HEK293T (cell line): ENCODE data around the gene RGL1.

Experiments used
- CTCF ChIA-PET: fragments of 350-600 bp; formaldehyde crosslinking; extraction: SDS; loops from one replicate; lab custom pipeline; 2021; ENCODE audit warnings: antibody characterized with exemption, inconsistent platforms; lab: Yijun Ruan, JAX
- POLR2A ChIA-PET: fragments of 350-600 bp; formaldehyde crosslinking; extraction: SDS; loops from one replicate; lab custom pipeline; 2020; ENCODE audit warnings: antibody characterized with exemption, inconsistent platforms; lab: Yijun Ruan, JAX
- DNase-seq: peaks from one replicate; pipeline ENCODE4 v3.0.0; 2012; ENCODE audit warnings: mixed read lengths; ENCODE audit errors: extremely low spot score
- ARNT ChIP-seq: fragments of 450-650 bp; IDR thresholded peaks from 2 replicates; pipeline ENCODE4 v1.6.1; 2017; ENCODE audit warnings: mild to moderate bottlenecking
- BHLHE40 ChIP-seq: fragments of 450-650 bp; IDR thresholded peaks from 2 replicates; pipeline ENCODE4 v1.6.1; 2016; ENCODE audit warnings: mild to moderate bottlenecking, moderate library complexity, borderline replicate concordance
- CTBP1 ChIP-seq: fragments of 450-650 bp; IDR thresholded peaks from 2 replicates; pipeline ENCODE4 v1.6.1; 2016; ENCODE audit warnings: borderline replicate concordance
- ELF4 ChIP-seq: fragments of 450-650 bp; IDR thresholded peaks from 2 replicates; pipeline ENCODE4 v1.6.1; 2017; ENCODE audit warnings: antibody characterized with exemption
- FOXA1 ChIP-seq: fragments of 450-650 bp; IDR thresholded peaks from 2 replicates; pipeline ENCODE4 v1.6.1; 2016; ENCODE audit warnings: mild to moderate bottlenecking
- FOXK2 ChIP-seq: fragments of 450-650 bp; IDR thresholded peaks from 2 replicates; pipeline ENCODE4 v1.6.1; 2016; ENCODE audit warnings: mild to moderate bottlenecking
- FOXM1 ChIP-seq: fragments of 450-650 bp; IDR thresholded peaks from 2 replicates; pipeline ENCODE4 v1.6.1; 2017; ENCODE audit warnings: mild to moderate bottlenecking, borderline replicate concordance
- HDGF ChIP-seq: fragments of 450-650 bp; IDR thresholded peaks from 2 replicates; pipeline ENCODE4 v1.6.1; 2017; ENCODE audit warnings: antibody characterized with exemption, borderline replicate concordance
- L3MBTL2 ChIP-seq: fragments of 450-650 bp; conservative IDR thresholded peaks from 2 replicates; pipeline ENCODE4 v1.6.1; 2016; ENCODE audit warnings: mild to moderate bottlenecking
- LEF1 ChIP-seq: fragments of 450-650 bp; IDR thresholded peaks from 2 replicates; pipeline ENCODE4 v1.6.1; 2017; ENCODE audit warnings: mild to moderate bottlenecking, borderline replicate concordance
- NFRKB ChIP-seq: fragments of 450-650 bp; IDR thresholded peaks from 2 replicates; pipeline ENCODE4 v1.6.1; 2016; ENCODE audit warnings: mild to moderate bottlenecking, moderate library complexity
- SP1 ChIP-seq: fragments of 450-650 bp; IDR thresholded peaks from 2 replicates; pipeline ENCODE4 v1.6.1; 2017
- SUZ12 ChIP-seq: fragments of 450-650 bp; IDR thresholded peaks from 2 replicates; pipeline ENCODE4 v1.6.1; 2016; ENCODE audit warnings: mild to moderate bottlenecking
- TARDBP ChIP-seq: fragments of 450-650 bp; IDR thresholded peaks from 2 replicates; pipeline ENCODE4 v1.6.1; 2016
- ZNF384 ChIP-seq: fragments of 450-650 bp; IDR thresholded peaks from 2 replicates; pipeline ENCODE4 v1.6.1; 2016
- TF ChIP-seq, protein P1 (sequence below): fragments of 450-650 bp; IDR thresholded peaks from 2 replicates; pipeline ENCODE4 v1.6.1; 2016

Gene RGL1

GRCh38 chr1:183830389-183830788, 25.5 kb downstream of the RGL1 start:
- CTCF ChIA-PET: interaction anchor here (0.6 kb wide), 1 partner anchor 25 kb away, joined by 3 read pairs; no protein-coding TSS in a partner anchor

DNA sequence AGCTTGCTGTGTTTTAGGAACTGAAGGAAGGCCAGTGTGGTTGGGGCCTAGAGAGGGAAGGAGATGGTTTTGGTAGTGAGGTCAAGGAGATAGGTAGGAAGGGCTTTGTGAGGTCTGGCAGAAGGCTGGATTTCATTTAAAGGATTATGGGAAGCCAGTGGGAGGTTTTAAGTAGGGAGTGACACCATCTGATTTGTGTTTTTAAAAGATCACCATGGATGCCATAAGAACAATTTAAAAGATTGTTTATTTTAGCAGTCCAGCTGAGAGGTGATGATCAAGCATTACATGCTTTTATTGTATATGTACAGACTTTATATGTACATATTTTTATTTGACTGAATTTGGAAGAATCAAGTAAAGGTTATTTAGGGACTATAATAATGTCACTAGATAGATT, 26.4 kb downstream of the RGL1 start:
- ChIA-PET POLR2A (no interaction called here), CTCF (no interaction called here)
- no peak for DNase-seq
- TF ChIP-seq SP1 (no peak), FOXA1 (no peak), FOXK2 (no peak), TARDBP (no peak), LEF1 (no peak), L3MBTL2 (no peak), CTBP1 (no peak), ELF4 (no peak), HDGF (no peak), ARNT (no peak), SUZ12 (no peak), NFRKB (no peak), ZNF384 (no peak)

More at GRCh38 chr1:183830389-183830788, 25.5 kb downstream of the RGL1 start:
- TF ChIP-seq ARNT (no peak), FOXM1 (no peak), LEF1 (no peak), ZNF384 (no peak), L3MBTL2 (no peak), SP1 (no peak), FOXA1 (no peak), TARDBP (no peak)
- TF ChIP-seq, protein P1, sequence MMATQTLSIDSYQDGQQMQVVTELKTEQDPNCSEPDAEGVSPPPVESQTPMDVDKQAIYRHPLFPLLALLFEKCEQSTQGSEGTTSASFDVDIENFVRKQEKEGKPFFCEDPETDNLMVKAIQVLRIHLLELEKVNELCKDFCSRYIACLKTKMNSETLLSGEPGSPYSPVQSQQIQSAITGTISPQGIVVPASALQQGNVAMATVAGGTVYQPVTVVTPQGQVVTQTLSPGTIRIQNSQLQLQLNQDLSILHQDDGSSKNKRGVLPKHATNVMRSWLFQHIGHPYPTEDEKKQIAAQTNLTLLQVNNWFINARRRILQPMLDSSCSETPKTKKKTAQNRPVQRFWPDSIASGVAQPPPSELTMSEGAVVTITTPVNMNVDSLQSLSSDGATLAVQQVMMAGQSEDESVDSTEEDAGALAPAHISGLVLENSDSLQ: no peak
- POLR2A ChIA-PET: no interaction called here
- DNase-seq: no peak

GRCh38 chr1:183832459-183832858, 27.5 kb downstream of the RGL1 start:
- DNase-seq: no peak
- ChIA-PET POLR2A (no interaction called here), CTCF (no interaction called here)

GRCh38 chr1:183834568-183834967, 29.6 kb downstream of the RGL1 start:
- TF ChIP-seq BHLHE40 (no peak), LEF1 (no peak), ELF4 (no peak), L3MBTL2 (no peak), FOXK2 (no peak), ARNT (no peak), HDGF (no peak), ZNF384 (no peak), CTBP1 (no peak), FOXM1 (no peak), SUZ12 (no peak), NFRKB (no peak), SP1 (no peak), FOXA1 (no peak)
- TF ChIP-seq, protein P1: no peak
- no peak for DNase-seq
- ChIA-PET POLR2A (no interaction called here), CTCF (no interaction called here)

More at GRCh38 chr1:183832459-183832858, 27.5 kb downstream of the RGL1 start:
- TF ChIP-seq ELF4: no peak
- TF ChIP-seq LEF1: no peak
- no peak for TF ChIP-seq FOXA1
- no peak for TF ChIP-seq CTBP1
- TF ChIP-seq SUZ12: no peak
- TF ChIP-seq BHLHE40: no peak
- TF ChIP-seq L3MBTL2: no peak
- TF ChIP-seq ZNF384: no peak
- TF ChIP-seq HDGF: no peak
- no peak for TF ChIP-seq ARNT
- TF ChIP-seq, protein P1: no peak
- no peak for TF ChIP-seq FOXM1
- TF ChIP-seq NFRKB: no peak
- no peak for TF ChIP-seq TARDBP
- no peak for TF ChIP-seq FOXK2
- no peak for TF ChIP-seq SP1

DNA sequence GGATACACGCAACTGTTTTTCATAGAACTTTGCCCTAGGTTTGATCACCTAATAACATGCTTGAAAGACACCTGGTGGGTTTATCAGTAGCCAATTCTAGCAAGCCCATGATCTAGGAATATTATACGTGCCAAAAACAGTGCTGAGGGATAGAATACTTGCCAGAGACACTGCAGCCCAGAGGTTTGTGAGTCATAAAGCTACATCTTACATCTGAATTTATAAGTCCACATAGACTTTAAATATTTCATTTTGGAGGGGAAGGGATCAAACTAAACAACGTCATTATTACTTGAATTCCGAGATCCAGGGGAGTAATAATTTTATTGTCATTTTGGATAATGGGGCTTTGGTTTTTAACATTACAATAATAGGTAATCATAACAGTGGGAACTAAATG, 31.7 kb downstream of the RGL1 start:
- ChIA-PET POLR2A (no interaction called here), CTCF (interaction anchor here (0.5 kb wide), 1 partner anchor 11 kb away, joined by 3 read pairs; no protein-coding TSS in a partner anchor)
- no peak for DNase-seq
- TF ChIP-seq BHLHE40 (no peak), LEF1 (no peak), ZNF384 (no peak), ARNT (no peak), ELF4 (no peak), FOXM1 (no peak), SP1 (no peak), FOXK2 (no peak)

DNA sequence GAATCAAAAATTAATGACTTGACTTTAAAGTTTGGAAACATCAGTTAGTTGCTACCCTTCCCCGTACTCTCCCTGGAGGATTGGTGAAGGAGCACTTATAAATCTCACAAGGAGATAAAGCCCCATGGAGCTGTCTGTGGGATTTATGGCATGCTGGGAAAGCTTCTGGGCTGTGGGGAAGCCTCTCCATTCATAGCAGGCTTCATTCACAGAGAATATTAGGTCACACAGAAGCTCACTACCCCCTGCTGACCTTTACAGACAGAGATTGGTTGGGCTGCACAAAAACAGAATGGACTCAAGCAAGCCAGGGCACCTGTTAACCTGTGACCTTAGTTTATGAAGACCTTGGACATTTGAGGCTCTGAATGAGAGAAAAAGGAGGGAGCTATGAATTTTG, 32.1 kb downstream of the RGL1 start:
- ChIA-PET POLR2A (no interaction called here), CTCF (interaction anchor here (0.5 kb wide), 1 partner anchor 12 kb away, joined by 3 read pairs; no protein-coding TSS in a partner anchor)
- DNase-seq: peak; percentile 79
- TF ChIP-seq FOXM1: 0 out of 2 replicates have a peak, but pooled peaks have one; percentile 20
- TF ChIP-seq FOXA1: no peak
- peak; percentile 95 for TF ChIP-seq CTBP1
- TF ChIP-seq ARNT: 0 out of 2 replicates have a peak, but pooled peaks have one; percentile 14
- TF ChIP-seq, protein P1: peak; percentile 95
- TF ChIP-seq NFRKB: no peak
- TF ChIP-seq ELF4: no peak
